ENCODE results near the gene SASH1.

DNA sequence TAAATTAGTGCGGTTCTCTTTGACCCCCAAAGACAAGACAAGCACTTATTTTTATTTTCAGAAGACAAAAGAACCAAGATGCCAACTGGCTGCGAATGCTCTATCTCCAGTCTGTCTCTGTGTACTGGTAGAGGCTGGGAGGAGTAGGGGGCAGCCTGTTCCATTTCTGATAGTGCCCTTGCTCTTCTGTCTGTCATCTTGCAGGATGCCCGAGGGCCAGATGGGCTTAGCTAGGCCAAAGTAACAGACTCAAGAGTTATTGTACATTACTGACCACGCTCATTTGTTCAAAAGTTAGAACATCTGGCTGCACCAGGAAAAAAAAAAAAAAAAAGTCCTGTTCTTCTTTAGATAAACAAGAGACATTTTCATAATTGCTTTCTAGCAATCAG lies 206.1 kb downstream of the SASH1 start:
- TF ChIP-seq EZH2phosphoT487 (IDR thresholded peaks at IDR 0.05; ENCODE audit: borderline replicate concordance), result no peak
- TF ChIP-seq, protein P1, sequence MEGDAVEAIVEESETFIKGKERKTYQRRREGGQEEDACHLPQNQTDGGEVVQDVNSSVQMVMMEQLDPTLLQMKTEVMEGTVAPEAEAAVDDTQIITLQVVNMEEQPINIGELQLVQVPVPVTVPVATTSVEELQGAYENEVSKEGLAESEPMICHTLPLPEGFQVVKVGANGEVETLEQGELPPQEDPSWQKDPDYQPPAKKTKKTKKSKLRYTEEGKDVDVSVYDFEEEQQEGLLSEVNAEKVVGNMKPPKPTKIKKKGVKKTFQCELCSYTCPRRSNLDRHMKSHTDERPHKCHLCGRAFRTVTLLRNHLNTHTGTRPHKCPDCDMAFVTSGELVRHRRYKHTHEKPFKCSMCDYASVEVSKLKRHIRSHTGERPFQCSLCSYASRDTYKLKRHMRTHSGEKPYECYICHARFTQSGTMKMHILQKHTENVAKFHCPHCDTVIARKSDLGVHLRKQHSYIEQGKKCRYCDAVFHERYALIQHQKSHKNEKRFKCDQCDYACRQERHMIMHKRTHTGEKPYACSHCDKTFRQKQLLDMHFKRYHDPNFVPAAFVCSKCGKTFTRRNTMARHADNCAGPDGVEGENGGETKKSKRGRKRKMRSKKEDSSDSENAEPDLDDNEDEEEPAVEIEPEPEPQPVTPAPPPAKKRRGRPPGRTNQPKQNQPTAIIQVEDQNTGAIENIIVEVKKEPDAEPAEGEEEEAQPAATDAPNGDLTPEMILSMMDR (IDR thresholded peaks at IDR 0.05 in 2 of 3, conservative IDR thresholded peaks at IDR 0.05 in 1 of 3; ENCODE audit: borderline replicate concordance in 1 of 3, insufficient read depth in 1 of 3, low read depth in 2 of 3, low read length in 2 of 3), result no peak
- TF ChIP-seq POLR2A (IDR thresholded peaks at IDR 0.05; ENCODE audit: borderline replicate concordance, extremely low read depth, insufficient read depth, insufficient read length), result no peak
- TF ChIP-seq EZH2 (IDR thresholded peaks at IDR 0.05), result no peak
- no peak for TF ChIP-seq TCF7L2 (IDR thresholded peaks at IDR 0.05; ENCODE audit: borderline replicate concordance, extremely low read depth, insufficient read depth, insufficient read length)
- TF ChIP-seq, protein P2, sequence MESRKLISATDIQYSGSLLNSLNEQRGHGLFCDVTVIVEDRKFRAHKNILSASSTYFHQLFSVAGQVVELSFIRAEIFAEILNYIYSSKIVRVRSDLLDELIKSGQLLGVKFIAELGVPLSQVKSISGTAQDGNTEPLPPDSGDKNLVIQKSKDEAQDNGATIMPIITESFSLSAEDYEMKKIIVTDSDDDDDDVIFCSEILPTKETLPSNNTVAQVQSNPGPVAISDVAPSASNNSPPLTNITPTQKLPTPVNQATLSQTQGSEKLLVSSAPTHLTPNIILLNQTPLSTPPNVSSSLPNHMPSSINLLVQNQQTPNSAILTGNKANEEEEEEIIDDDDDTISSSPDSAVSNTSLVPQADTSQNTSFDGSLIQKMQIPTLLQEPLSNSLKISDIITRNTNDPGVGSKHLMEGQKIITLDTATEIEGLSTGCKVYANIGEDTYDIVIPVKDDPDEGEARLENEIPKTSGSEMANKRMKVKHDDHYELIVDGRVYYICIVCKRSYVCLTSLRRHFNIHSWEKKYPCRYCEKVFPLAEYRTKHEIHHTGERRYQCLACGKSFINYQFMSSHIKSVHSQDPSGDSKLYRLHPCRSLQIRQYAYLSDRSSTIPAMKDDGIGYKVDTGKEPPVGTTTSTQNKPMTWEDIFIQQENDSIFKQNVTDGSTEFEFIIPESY (IDR thresholded peaks at IDR 0.05; ENCODE audit: extremely low read depth, insufficient replicate concordance, low read length), result no peak
- no peak for TF ChIP-seq POLR2AphosphoS5 (IDR thresholded peaks at IDR 0.05; ENCODE audit: low read depth, low read length)
- TF ChIP-seq, protein P3, sequence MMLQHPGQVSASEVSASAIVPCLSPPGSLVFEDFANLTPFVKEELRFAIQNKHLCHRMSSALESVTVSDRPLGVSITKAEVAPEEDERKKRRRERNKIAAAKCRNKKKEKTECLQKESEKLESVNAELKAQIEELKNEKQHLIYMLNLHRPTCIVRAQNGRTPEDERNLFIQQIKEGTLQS (IDR thresholded peaks at IDR 0.05), result no peak
- TF ChIP-seq, protein P4, sequence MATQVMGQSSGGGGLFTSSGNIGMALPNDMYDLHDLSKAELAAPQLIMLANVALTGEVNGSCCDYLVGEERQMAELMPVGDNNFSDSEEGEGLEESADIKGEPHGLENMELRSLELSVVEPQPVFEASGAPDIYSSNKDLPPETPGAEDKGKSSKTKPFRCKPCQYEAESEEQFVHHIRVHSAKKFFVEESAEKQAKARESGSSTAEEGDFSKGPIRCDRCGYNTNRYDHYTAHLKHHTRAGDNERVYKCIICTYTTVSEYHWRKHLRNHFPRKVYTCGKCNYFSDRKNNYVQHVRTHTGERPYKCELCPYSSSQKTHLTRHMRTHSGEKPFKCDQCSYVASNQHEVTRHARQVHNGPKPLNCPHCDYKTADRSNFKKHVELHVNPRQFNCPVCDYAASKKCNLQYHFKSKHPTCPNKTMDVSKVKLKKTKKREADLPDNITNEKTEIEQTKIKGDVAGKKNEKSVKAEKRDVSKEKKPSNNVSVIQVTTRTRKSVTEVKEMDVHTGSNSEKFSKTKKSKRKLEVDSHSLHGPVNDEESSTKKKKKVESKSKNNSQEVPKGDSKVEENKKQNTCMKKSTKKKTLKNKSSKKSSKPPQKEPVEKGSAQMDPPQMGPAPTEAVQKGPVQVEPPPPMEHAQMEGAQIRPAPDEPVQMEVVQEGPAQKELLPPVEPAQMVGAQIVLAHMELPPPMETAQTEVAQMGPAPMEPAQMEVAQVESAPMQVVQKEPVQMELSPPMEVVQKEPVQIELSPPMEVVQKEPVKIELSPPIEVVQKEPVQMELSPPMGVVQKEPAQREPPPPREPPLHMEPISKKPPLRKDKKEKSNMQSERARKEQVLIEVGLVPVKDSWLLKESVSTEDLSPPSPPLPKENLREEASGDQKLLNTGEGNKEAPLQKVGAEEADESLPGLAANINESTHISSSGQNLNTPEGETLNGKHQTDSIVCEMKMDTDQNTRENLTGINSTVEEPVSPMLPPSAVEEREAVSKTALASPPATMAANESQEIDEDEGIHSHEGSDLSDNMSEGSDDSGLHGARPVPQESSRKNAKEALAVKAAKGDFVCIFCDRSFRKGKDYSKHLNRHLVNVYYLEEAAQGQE (IDR thresholded peaks at IDR 0.05; ENCODE audit: low read depth), result no peak
- no peak for TF ChIP-seq SRF (IDR thresholded peaks at IDR 0.05; ENCODE audit: low read depth)
